Activated CD8-positive, alpha-beta T cell treated with anti-CD3 and anti-CD28 coated beads for 36 hours (primary cell): Measurements from ENCODE around the gene ZNF343. TPM values are rescaled to one million over a fixed set of nuclear protein-coding genes. Genes with fewer than 3 reads are reported as not detected.

Experiments
- ATAC-seq: fragments of 200-7000 bp; cut with Tn5 transposase; one replicate; pipeline ENCODE4 v1.10.0; 2021; ENCODE audit warnings: mild to moderate bottlenecking, moderate library complexity
- CTCF ChIA-PET: fragments of 350-600 bp; sonication (Branson Sonifier 250); formaldehyde crosslinking; loops from one replicate; lab custom pipeline; 2021; ENCODE audit warnings: antibody characterized with exemption; lab: Charles Lee
- POLR2A ChIA-PET: fragments of 350-600 bp; sonication (Branson Sonifier 250); formaldehyde crosslinking; loops from one replicate; lab custom pipeline; 2021; ENCODE audit warnings: antibody characterized with exemption; lab: Charles Lee
- DNase-seq: peaks from one replicate; pipeline ENCODE4 v3.0.0-alpha.2; 2020
- H3K27ac Mint-ChIP-seq: one replicate; pipeline ENCODE4 v1.8.0; 2021; ENCODE audit warnings: mild to moderate bottlenecking, mixed read lengths
- H3K27me3 Mint-ChIP-seq: one replicate; pipeline ENCODE4 v1.8.0; 2021; ENCODE audit warnings: mixed read lengths
- H3K36me3 Mint-ChIP-seq: one replicate; pipeline ENCODE4 v1.8.0; 2021; ENCODE audit warnings: low read depth, mixed read lengths
- H3K4me1 Mint-ChIP-seq: one replicate; pipeline ENCODE4 v1.8.0; 2021; ENCODE audit warnings: low read depth, mixed read lengths
- H3K4me3 Mint-ChIP-seq: one replicate; pipeline ENCODE4 v1.8.0; 2021; ENCODE audit warnings: mild to moderate bottlenecking, moderate library complexity, mixed read lengths
- H3K9me3 Mint-ChIP-seq: one replicate; pipeline ENCODE4 v1.8.0; 2021; ENCODE audit warnings: mixed read lengths
- CTCF ChIP-seq: fragments of 200-600 bp; IDR thresholded peaks from one replicate; pipeline ENCODE4 v1.8.0; 2022; ENCODE audit warnings: antibody characterized with exemption, mild to moderate bottlenecking
- intact Hi-C: fragments of 100-400 bp; cut with micrococcal nuclease; formaldehyde crosslinking; loops from one replicate; pipeline ENCODE4 v1.10.0; 2022
- total RNA-seq, 2 experiments: library from RNA; stranded (reverse); gene quantifications; one replicate each; pipeline ENCODE4 v1.2.3, GENCODE V29; 2021

Gene ZNF343
- total RNA-seq, 2 experiments from 2014 or later, result 8.5 to 9.5 TPM

GRCh38 chr20:2518096-2518495, 9.4 kb upstream of the ZNF343 start:
- ChIA-PET POLR2A (no interaction called here), CTCF (interaction anchor here (1.0 to 1.3 kb wide), 2 partner anchors 9 to 10 kb away, joined by 3 to 4 read pairs; no protein-coding TSS in a partner anchor)
- H3K4me3 Mint-ChIP-seq, result no peak overlapping the region
- no peak for TF ChIP-seq CTCF
- H3K27ac Mint-ChIP-seq, result no peak overlapping the region
- H3K27me3 Mint-ChIP-seq, result peaks cover 10% of the 10 kb centered on the region
- no peak for ATAC-seq
- no peaks in the 10 kb centered on the region for H3K9me3 Mint-ChIP-seq
- DNase-seq, result no peak
- H3K4me1 Mint-ChIP-seq, result peaks cover 5% of the 10 kb centered on the region
- intact Hi-C loops, result no loop called here
- no peaks in the 10 kb centered on the region for H3K36me3 Mint-ChIP-seq

GRCh38 chr20:2516399-2516798, 7.7 kb upstream of the ZNF343 start:
- Mint-ChIP-seq H3K4me3 (no peak overlapping the region), H3K4me1 (peaks cover under 1% of the 10 kb centered on the region), H3K36me3 (no peaks in the 10 kb centered on the region), H3K27ac (no peak overlapping the region), H3K27me3 (peaks cover 8% of the 10 kb centered on the region), H3K9me3 (no peaks in the 10 kb centered on the region)
- intact Hi-C loops, result no loop called here
- ATAC-seq, result no peak
- CTCF ChIA-PET, result interaction anchor here (1.2 to 1.3 kb wide), 2 partner anchors 40 to 197 kb away, joined by 4 read pairs; no protein-coding TSS in a partner anchor
- POLR2A ChIA-PET, result interaction anchor here (0.6 kb wide), 1 partner anchor 305 kb away, joined by 3 read pairs; no protein-coding TSS in a partner anchor
- TF ChIP-seq CTCF, result no peak
- no peak for DNase-seq

- ATAC-seq (no peak), DNase-seq (no peak)
- Mint-ChIP-seq H3K27me3 (peaks cover 10% of the 10 kb centered on the region), H3K36me3 (no peaks in the 10 kb centered on the region), H3K4me3 (no peak overlapping the region), H3K4me1 (no peaks in the 10 kb centered on the region), H3K9me3 (no peaks in the 10 kb centered on the region), H3K27ac (no peak overlapping the region)
- no peak for TF ChIP-seq CTCF
- intact Hi-C loops, result no loop called here
- ChIA-PET POLR2A (interaction anchor here (0.9 kb wide), 1 partner anchor 45 kb away, joined by 3 read pairs; no protein-coding TSS in a partner anchor), CTCF (interaction anchor here (9.4 kb wide), 1 partner anchor 7 kb away, joined by 147 read pairs; no protein-coding TSS in a partner anchor)
These were observed 6.5 kb upstream of the ZNF343 start for GRCh38 chr20:2515203-2515602.

GRCh38 chr20:2509794-2510193, 1.1 kb upstream of the ZNF343 start:
- intact Hi-C loops, result no loop called here
- peaks cover 9% of the 10 kb centered on the region for H3K27me3 Mint-ChIP-seq
- ChIA-PET POLR2A (interaction anchor here (1.3 to 3.7 kb wide), 4 partner anchors 40 to 145 kb away, joined by 3 to 22 read pairs (median 6); partner anchors contain the start of genes NOP56 and SNRPB), CTCF (interaction anchor here (1.2 to 9.4 kb wide), 2 partner anchors 9 to 13 kb away, joined by 3 to 147 read pairs; no protein-coding TSS in a partner anchor)
- TF ChIP-seq CTCF, result no peak
- ATAC-seq, result no peak
- no peak for DNase-seq
- peaks cover 11% of the 10 kb centered on the region for H3K36me3 Mint-ChIP-seq
- no peak overlapping the region for H3K27ac Mint-ChIP-seq
- peak overlapping the region; percentile 96 for H3K4me3 Mint-ChIP-seq
- H3K4me1 Mint-ChIP-seq, result peaks cover 14% of the 10 kb centered on the region
- H3K9me3 Mint-ChIP-seq, result no peaks in the 10 kb centered on the region

GRCh38 chr20:2509468-2509781, 710 bp upstream of the ZNF343 start:
- H3K4me3 Mint-ChIP-seq, result peak overlapping the region; percentile 96
- CTCF ChIA-PET, result interaction anchor here (1.2 to 9.4 kb wide), 2 partner anchors 9 to 13 kb away, joined by 3 to 147 read pairs; no protein-coding TSS in a partner anchor
- ATAC-seq, result peak; percentile 1
- no peak for TF ChIP-seq CTCF
- H3K27ac Mint-ChIP-seq, result peak overlapping the region; percentile 98
- peaks cover 11% of the 10 kb centered on the region for H3K36me3 Mint-ChIP-seq
- POLR2A ChIA-PET, result interaction anchor here (1.3 to 3.7 kb wide), 5 partner anchors 15 to 145 kb away, joined by 3 to 22 read pairs (median 5); partner anchors contain the start of genes NOP56 and SNRPB
- intact Hi-C loops, result no loop called here
- peaks cover 17% of the 10 kb centered on the region for H3K4me1 Mint-ChIP-seq
- peaks cover 8% of the 10 kb centered on the region for H3K27me3 Mint-ChIP-seq
- no peaks in the 10 kb centered on the region for H3K9me3 Mint-ChIP-seq
- no peak for DNase-seq
